Erythroblast (primary cell): ENCODE results near the gene SYNE3.

Source experiments
- GATA1 ChIP-seq: IDR thresholded peaks from 2 replicates; pipeline ENCODE4 v1.6.1; 2011; ENCODE audit warnings: low read depth, mild to moderate bottlenecking, control low read depth, low read length, moderate library complexity
- POLR2A ChIP-seq: IDR thresholded peaks from 2 replicates; pipeline ENCODE4 v1.6.1; 2011; ENCODE audit warnings: mild to moderate bottlenecking, low read length

DNA sequence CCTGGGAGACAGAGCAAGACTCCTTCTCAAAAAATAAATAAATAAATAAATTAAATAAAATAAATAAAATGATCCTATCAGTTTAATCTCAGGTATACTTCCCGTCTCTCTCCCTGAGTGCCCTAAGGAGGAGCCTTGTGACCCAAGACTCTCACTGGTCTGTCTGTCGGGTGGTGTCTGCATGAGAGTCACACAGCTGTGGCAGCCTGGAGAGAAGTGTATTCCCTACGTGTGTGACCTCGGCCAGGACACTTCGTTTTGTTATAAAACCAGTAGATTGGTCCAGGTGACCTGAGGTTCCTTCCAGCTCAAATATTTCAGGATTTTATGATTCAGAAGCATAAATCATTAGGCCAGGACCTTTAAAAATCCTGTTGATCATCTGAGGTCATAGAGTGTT is 4.8 kb downstream of the SYNE3 start:
- TF ChIP-seq POLR2A (no peak), GATA1 (no peak)
